Transverse colon (tissue), 4 donors: ENCODE results near the gene SPANXD.
"Not testable (repeated sequence)": the region's sequence is repeated elsewhere in the genome, so short reads cannot be mapped to it uniquely, and the experiment has no call there.

Experiments
- POLR2AphosphoS5 ChIP-seq, 3 donors: sonication (generic); formaldehyde crosslinking; IDR thresholded peaks; one replicate each; pipeline ENCODE4 v1.6.1; 2016; ENCODE audit warnings: antibody characterized with exemption in 3 of 3
- TF ChIP-seq, protein P1 (sequence below), 5 experiments: fragments of 200-600 bp in 3 of 5; fragments of 450-650 bp in 2 of 5; sonication (generic) in 3 of 5; IDR thresholded peaks; 1 replicate in 2 of 5; 2 replicates in 3 of 5; pipeline ENCODE4 v1.5.1; 2016 to 2017; ENCODE audit warnings: antibody characterized with exemption in 5 of 5, inconsistent platforms in 3 of 5, mild to moderate bottlenecking in 2 of 5, moderate library complexity in 1 of 5

DNA sequence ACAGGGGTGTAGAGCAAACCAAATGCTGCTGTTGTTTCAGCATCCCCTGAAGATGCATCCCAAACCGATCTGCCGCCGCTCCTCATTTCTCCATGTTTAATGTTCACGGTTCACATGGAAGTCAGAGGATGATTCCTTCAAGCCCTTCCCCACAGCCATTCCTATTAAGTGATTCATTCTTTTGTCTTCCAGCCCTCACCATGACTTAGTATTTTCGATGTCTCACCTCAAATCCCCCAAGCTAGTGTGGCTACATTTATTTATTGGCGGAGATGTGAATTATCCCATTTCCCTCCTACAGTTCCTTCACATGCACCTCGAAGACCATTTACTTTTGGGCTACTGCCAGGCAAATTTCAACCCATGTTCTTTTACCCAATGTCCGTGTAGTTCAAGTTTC lies at the start of gene SPANXD:
- not testable (repeated sequence) for TF ChIP-seq POLR2AphosphoS5 (IDR thresholded peaks at IDR 0.05)
- TF ChIP-seq, protein P1, sequence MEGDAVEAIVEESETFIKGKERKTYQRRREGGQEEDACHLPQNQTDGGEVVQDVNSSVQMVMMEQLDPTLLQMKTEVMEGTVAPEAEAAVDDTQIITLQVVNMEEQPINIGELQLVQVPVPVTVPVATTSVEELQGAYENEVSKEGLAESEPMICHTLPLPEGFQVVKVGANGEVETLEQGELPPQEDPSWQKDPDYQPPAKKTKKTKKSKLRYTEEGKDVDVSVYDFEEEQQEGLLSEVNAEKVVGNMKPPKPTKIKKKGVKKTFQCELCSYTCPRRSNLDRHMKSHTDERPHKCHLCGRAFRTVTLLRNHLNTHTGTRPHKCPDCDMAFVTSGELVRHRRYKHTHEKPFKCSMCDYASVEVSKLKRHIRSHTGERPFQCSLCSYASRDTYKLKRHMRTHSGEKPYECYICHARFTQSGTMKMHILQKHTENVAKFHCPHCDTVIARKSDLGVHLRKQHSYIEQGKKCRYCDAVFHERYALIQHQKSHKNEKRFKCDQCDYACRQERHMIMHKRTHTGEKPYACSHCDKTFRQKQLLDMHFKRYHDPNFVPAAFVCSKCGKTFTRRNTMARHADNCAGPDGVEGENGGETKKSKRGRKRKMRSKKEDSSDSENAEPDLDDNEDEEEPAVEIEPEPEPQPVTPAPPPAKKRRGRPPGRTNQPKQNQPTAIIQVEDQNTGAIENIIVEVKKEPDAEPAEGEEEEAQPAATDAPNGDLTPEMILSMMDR (IDR thresholded peaks at IDR 0.05), result not testable (repeated sequence)
